ENCODE data around the gene DEFB121.
"Not testable (repeated sequence)": the region's sequence is repeated elsewhere in the genome, so short reads cannot be mapped to it uniquely, and the experiment has no call there.

Gene DEFB121

DNA sequence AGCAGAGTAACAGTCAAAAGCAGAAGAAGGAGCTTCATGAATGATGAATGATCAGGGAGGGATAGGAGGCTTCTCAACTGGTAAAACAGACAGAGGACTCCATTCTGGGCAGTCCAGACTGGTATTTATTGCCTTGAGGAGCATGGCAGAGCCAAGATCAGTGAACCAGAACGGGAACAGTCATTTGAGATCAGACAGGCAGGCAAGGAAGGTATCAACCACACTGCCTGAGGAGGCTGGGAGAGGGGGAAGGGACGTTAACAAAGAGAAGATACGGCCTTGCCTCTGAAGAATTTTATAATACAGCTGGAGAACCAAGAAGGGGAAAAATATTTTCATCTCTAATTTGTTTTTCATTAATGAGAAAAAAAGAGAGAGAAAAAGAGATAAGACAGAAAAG, at the start of gene DEFB121:
TSS of gene DEFB121 (minus strand) at position 101 of the 400 bp plus-strand sequence. CDS start at position 38, 63 bp downstream.
- no peak for DNase-seq

GRCh38 chr20:31454361-31454760, 48.3 kb upstream of the DEFB121 start:
- no peak for DNase-seq

DNA sequence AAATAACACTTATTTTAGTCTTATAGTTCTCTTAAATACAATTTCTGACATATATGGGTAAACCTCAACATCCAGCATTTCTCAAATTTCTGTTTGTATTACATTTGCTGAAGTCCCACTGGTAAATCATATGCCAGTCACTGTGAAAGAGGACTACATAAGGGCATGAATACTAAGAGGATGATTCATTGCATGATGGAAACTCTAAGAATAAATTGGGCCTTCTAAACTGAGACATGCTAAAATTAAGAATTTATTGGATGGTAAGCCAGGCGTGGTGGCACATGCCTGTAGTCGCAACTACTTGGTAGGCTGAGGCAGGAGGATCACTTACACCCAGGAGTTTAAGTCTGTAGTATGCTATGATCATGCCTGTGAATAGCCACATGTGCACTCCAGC, 46.6 kb upstream of the DEFB121 start:
- DNase-seq, result no peak

DNA sequence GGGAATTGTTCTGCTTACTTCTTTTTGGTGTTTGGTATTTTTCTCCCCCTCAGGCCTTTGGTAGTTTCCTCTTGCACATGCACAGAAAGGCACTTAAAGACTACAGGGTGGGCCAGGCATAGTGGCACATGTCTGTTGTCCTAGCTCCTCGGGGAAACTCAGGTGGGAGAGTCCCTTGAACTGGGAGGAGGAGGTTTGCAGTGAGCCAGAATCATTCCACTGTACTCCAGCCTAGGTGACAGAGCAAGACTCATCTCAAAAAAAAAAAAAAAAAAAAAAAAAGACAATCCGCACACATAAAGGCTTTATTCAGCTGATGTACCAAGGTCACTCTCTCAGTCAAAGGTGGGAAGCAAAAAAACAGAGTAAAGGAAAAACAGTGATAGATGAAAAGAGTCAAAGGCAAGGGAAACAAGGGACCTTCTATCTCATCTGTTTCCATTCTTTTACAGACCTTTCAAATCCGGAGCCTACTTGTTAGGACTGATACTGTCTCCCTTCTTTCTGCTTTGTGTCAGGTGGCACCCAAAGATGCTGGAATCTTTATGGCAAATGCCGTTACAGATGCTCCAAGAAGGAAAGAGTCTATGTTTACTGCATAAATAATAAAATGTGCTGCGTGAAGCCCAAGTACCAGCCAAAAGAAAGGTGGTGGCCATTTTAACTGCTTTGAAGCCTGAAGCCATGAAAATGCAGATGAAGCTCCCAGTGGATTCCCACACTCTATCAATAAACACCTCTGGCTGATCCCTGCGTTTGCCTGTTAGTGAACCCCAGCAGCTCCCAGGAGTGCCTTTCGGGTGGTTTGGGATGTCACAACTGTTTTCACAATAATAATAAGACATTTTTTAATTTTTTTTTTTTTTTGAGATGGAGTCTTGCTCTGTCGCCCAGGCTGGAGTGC, 43.7 kb upstream of the DEFB121 start:
- DNase-seq, result no peak

GRCh38 chr20:31446084-31446819, 40.2 kb upstream of the DEFB121 start:
- no peak for DNase-seq

- DNase-seq, result no peak
Observed at GRCh38 chr20:31440012-31440659, 34.1 kb upstream of the DEFB121 start, which contains the start of gene DEFB123. DEFB123 (plus strand) TSS chr20:31440632; CDS start chr20:31440699, 67 bp downstream.

- no peak for DNase-seq
Observed at GRCh38 chr20:31430568-31431115, 24.6 kb upstream of the DEFB121 start.

DNA sequence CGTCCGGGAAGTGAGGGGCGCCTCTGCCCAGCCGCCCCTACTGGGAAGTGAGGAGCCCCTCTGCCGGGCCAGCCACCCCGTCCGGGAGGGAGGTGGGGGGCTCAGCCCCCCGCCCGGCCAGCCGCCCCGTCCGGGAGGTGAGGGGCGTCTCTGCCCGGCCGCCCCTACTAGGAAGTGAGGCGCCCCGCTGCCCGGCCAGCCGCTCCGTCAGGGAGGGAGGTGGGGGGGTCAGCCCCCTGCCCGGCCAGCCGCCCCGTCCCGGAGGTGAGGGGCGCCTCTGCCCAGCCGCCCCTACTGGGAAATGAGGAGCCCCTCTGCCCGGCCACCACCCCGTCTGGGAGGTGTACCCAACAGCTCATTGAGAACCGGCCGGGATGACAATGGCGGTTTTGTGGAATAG, 21.6 kb upstream of the DEFB121 start:
- not testable (repeated sequence) for DNase-seq

- DNase-seq, result not testable (repeated sequence)
Observed at GRCh38 chr20:31426891-31427551, 21.0 kb upstream of the DEFB121 start.

DNA sequence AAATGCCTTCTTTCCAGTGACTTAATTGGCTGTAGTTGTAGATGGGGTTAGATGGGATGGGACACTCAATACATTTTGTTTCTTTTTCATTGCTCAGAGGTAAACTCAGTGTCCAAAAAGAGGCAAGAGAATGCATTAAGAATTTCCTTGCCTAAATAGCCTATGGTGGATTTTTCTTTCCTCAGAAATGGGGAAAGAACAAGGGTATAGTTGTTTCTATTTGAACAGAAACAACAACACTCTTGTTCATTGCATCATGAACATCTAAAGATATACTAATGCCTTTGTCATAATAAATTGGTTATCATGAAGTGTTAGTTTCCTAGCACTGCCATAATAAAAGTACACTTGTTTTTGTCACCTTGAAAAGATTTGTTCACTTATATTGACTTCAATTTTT, 19.8 kb upstream of the DEFB121 start:
- DNase-seq, result no peak

GRCh38 chr20:31418307-31418706, 12.3 kb upstream of the DEFB121 start:
- no peak for DNase-seq

DNA sequence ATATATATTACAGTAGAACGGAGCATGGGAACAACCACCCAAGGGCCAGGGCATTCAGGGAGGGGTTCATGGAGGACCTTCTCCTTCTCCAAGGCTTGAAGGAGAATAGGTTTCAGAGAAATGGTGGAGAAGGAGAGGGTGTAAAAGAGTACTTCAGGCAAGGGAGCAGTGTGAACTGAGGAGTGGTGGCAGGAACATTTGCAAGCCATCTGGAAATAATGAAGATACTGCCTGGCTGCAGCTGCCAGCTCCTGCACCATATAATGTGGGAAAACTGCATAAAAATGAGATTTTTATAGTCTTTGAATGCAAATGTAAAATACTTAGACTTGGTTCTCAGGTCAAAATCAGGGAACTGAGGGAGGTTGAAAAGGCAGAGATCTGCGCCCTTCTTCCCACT, 9.6 kb upstream of the DEFB121 start:
- no peak for DNase-seq

DNA sequence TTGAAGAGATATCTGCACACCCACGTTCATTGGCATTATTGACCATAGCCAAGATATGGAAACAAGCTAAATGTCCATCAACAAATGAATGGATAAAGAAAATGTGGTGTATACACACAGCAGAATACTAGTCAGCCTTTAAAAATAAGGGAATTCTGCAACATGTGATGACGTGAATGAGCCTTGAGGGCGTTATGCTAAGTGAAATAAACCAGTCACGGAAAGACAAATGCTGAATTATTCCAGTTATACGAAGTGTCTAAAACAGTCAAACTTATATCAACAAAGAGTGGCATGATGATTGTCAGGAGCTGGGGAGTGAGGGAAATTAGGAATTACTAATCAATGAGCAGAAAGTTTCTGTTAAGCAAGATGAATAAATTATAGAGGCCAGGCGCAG, 8.4 kb upstream of the DEFB121 start:
- DNase-seq, result no peak

DNA sequence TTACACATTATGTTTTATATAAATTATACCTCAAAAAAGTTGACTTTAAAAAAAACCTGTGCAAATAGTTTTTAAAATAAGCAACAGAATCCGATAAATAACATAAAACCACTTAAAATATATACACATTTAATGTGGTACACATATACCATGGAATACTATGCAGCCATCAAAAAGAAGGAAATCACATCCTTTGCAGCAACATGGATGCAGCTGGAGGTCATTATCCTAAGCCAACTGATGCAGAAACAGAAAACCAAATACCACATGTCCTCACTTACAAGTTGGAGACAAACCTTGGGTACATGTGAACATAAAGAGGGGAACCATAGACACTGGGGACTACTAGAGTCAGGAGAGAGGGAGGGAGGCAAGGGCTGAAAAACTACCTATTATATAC, 4.0 kb upstream of the DEFB121 start:
- DNase-seq, result no peak

DNA sequence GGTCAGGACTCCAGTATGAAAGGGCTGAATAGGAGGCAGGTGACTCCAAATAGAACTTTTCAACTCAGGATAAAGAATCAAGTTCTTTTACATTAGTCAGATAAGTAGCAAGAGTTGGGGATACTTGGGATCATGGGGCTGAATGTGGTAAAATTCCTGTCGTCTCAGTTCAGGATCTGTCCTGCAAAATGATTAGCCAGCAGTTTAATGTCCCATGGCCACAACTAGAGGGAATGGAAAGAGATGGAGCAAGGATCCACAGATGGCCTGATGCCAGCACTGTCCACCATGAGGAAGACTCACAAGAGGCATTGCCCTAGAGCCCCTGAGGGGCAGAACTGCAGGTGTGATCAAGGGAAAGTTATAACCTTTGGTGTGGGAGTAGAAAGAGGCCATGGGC, 2.1 kb downstream of the DEFB121 start:
- DNase-seq, result no peak

- no peak for DNase-seq
Observed at GRCh38 chr20:31394900-31395299, 11.1 kb downstream of the DEFB121 start.

- no peak for DNase-seq
Observed at GRCh38 chr20:31392836-31393235, 13.2 kb downstream of the DEFB121 start.

DNA sequence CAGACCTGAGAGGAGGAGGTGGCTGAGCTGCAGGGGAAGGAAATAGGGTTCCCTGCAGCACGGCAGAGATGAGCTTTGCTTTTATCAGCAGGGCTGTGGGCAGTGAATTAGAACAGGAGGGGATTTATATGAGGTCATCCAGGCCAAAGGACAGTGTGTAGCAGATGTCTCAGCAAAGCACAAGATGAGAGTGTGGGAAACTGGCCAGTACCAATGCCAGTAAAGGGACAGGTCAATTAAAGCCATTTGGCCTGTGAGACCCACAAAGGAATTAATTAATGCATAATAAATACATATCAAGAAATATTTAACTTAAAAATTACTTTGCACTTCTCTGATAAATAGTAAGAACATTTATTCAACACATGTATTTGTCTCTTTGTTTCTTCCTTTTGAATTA, 15.5 kb downstream of the DEFB121 start, which contains the start of gene DEFB119:
TSS of gene DEFB119 (minus strand) at position 101 of the 400 bp plus-strand sequence. CDS start 107 bp downstream, outside the sequence.
- no peak for DNase-seq

DNA sequence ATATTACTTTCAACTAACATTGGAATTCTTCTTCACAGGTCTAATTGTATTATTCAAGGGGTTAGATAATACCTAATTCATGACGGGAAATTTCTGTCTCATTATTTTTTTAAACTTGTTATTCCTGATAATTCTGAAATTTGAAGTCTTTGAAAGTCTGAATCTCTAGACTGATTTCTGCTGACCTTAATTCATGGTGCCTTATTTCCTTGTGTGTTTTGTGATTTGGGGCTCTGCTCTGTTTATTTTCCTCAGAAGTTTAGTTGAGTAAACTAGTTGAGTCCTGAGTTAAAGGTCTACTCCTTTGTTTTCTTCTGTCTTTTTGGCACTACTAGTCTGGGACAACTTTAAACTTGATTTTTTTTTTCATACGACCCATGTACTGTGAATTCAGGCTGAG, 31.7 kb downstream of the DEFB121 start:
- DNase-seq, result no peak

- no peak for DNase-seq
Observed at GRCh38 chr20:31368301-31368700, 37.7 kb downstream of the DEFB121 start, which contains the start of gene DEFB118. DEFB118 (plus strand) TSS chr20:31368601; CDS start chr20:31368651, 50 bp downstream.

DNA sequence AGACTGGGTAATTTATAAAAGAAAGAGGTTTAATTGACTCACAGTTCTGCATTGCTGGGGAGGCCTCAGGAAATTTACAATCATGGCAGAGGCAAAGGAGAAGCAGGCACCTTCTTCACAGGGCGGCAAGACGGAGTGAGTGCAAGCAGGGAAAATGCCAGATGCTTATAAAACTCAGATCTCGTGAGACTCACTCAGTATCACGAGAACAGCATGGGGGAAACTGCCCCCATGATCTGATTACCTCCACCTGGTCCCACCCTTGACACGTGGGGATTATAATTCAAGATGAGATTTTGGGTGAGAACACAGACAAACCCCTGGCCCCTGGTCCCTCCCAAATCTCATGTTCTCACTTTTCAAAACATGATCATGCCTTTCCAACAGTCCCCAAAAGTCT, 41.7 kb downstream of the DEFB121 start:
- not testable (repeated sequence) for DNase-seq

Data from anterior cingulate cortex (tissue), 58 donors.